Measurements from ENCODE around the gene SUMO4.

- TF ChIP-seq, protein P1, sequence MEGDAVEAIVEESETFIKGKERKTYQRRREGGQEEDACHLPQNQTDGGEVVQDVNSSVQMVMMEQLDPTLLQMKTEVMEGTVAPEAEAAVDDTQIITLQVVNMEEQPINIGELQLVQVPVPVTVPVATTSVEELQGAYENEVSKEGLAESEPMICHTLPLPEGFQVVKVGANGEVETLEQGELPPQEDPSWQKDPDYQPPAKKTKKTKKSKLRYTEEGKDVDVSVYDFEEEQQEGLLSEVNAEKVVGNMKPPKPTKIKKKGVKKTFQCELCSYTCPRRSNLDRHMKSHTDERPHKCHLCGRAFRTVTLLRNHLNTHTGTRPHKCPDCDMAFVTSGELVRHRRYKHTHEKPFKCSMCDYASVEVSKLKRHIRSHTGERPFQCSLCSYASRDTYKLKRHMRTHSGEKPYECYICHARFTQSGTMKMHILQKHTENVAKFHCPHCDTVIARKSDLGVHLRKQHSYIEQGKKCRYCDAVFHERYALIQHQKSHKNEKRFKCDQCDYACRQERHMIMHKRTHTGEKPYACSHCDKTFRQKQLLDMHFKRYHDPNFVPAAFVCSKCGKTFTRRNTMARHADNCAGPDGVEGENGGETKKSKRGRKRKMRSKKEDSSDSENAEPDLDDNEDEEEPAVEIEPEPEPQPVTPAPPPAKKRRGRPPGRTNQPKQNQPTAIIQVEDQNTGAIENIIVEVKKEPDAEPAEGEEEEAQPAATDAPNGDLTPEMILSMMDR (IDR thresholded peaks at IDR 0.05) = no peak
- TF ChIP-seq POLR2A (IDR thresholded peaks at IDR 0.05; ENCODE audit: low read depth) (no peak), POLR2AphosphoS5 (IDR thresholded peaks at IDR 0.05) (no peak)
These were observed 22.5 kb downstream of the SUMO4 start for GRCh38 chr6:149422581-149422980.
